ENCODE results near the gene ARHGAP6. TPM values are rescaled to one million over a fixed set of nuclear protein-coding genes. Genes with fewer than 3 reads are reported as not detected.
"Not testable (repeated sequence)": the region's sequence is repeated elsewhere in the genome, so short reads cannot be mapped to it uniquely, and the experiment has no call there.

The ARHGAP6 gene
- total RNA-seq, 2 donors from 2014 or later: 0.07 to 0.14 TPM

- no peak for DNase-seq (ENCODE audit: low spot score)
- H3K4me3 Mint-ChIP-seq: no peak overlapping the region
These were observed 118.8 kb downstream of the ARHGAP6 start for GRCh38 chrX:11546917-11547316.

GRCh38 chrX:11543249-11543648 is 122.5 kb downstream of the ARHGAP6 start:
- no peak for ATAC-seq

More at GRCh38 chrX:11546917-11547316, 118.8 kb downstream of the ARHGAP6 start:
- peaks cover 5 to 15% of the 10 kb centered on the region in 2 donors for H3K27me3 Mint-ChIP-seq
- no peak for ATAC-seq
- no peaks in the 10 kb centered on the region for H3K36me3 Mint-ChIP-seq
- no peaks in the 10 kb centered on the region for H3K9me3 Mint-ChIP-seq
- H3K27ac Mint-ChIP-seq: no peak overlapping the region
- no peaks in the 10 kb centered on the region for H3K4me1 Mint-ChIP-seq (ENCODE audit: low read depth in 2 of 2)

GRCh38 chrX:11541510-11541909 is 124.2 kb downstream of the ARHGAP6 start:
- Mint-ChIP-seq H3K27me3 (peaks cover 1 to 5% of the 10 kb centered on the region in 2 donors), H3K4me1 (ENCODE audit: low read depth in 2 of 2) (no peaks in the 10 kb centered on the region), H3K4me3 (no peak overlapping the region), H3K9me3 (no peaks in the 10 kb centered on the region), H3K36me3 (no peaks in the 10 kb centered on the region), H3K27ac (no peak overlapping the region)
- DNase-seq (ENCODE audit: low spot score) (no peak), ATAC-seq (no peak)

More at GRCh38 chrX:11543249-11543648, 122.5 kb downstream of the ARHGAP6 start:
- peaks cover 3 to 5% of the 10 kb centered on the region in 2 donors for H3K27me3 Mint-ChIP-seq
- no peak overlapping the region for H3K27ac Mint-ChIP-seq
- H3K36me3 Mint-ChIP-seq: no peaks in the 10 kb centered on the region
- H3K4me1 Mint-ChIP-seq (ENCODE audit: low read depth in 2 of 2): no peaks in the 10 kb centered on the region
- no peak overlapping the region for H3K4me3 Mint-ChIP-seq
- H3K9me3 Mint-ChIP-seq: no peaks in the 10 kb centered on the region
- no peak for DNase-seq (ENCODE audit: low spot score)

DNA sequence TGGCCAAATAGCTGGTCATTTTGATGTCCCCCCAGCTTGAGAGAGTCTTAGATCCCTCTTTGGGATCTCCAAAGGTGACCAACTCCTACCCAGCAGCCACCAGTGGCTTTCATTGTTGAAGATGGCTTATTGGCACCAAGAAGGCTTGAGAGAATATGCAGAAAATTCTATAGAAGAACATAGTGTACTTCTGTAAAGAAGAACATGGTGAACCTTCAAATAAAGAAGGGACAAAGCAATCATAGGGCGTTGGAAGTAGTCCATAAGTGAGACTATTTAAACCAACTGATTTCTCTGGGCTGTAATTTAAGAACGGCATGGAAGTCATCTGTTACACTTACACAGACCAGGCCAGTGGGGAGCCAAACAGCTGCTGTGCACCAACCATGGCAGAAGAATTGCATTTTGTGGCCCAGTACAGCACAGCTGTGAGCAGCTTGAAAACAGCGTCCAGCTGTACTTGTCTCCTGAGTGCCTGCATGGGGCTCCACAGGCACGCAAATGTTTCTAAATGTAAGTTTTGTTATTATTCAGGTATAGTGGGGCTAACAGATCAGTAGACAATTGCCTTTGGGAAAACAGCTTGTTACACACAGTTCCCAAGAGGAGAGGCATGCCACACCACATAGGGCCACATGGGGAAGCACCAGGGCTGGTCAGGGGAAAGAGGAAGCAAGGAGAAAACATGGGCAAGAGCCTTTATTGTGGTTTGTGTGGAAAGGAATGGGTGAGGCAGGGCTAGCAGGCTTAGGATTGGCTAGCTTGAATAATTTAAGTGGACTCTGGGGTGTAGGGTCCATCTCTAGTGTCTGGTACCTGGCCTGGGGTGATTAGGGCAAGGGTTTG is 125.0 kb downstream of the ARHGAP6 start:
- Mint-ChIP-seq H3K4me3 (no peak overlapping the region), H3K36me3 (no peaks in the 10 kb centered on the region), H3K4me1 (ENCODE audit: low read depth in 2 of 2) (no peaks in the 10 kb centered on the region), H3K27me3 (peaks cover 0 to 5% of the 10 kb centered on the region in 2 donors), H3K27ac (no peak overlapping the region), H3K9me3 (no peaks in the 10 kb centered on the region)
- DNase-seq (ENCODE audit: low spot score) (no peak), ATAC-seq (no peak)

GRCh38 chrX:11537141-11537540 is 128.6 kb downstream of the ARHGAP6 start:
- H3K27ac Mint-ChIP-seq: no peak overlapping the region
- peaks cover 0 to 5% of the 10 kb centered on the region in 2 donors for H3K27me3 Mint-ChIP-seq
- no peaks in the 10 kb centered on the region for H3K36me3 Mint-ChIP-seq
- no peak overlapping the region for H3K4me3 Mint-ChIP-seq
- H3K4me1 Mint-ChIP-seq (ENCODE audit: low read depth in 2 of 2): no peaks in the 10 kb centered on the region
- no peaks in the 10 kb centered on the region for H3K9me3 Mint-ChIP-seq
- ATAC-seq: no peak
- no peak for DNase-seq (ENCODE audit: low spot score)

- no peaks in the 10 kb centered on the region for H3K36me3 Mint-ChIP-seq
- H3K4me1 Mint-ChIP-seq (ENCODE audit: low read depth in 2 of 2): no peaks in the 10 kb centered on the region
- H3K27ac Mint-ChIP-seq: no peak overlapping the region
- H3K9me3 Mint-ChIP-seq: no peaks in the 10 kb centered on the region
- H3K4me3 Mint-ChIP-seq: no peak overlapping the region
- ATAC-seq: no peak
- DNase-seq (ENCODE audit: low spot score): no peak
- peaks cover 0 to 3% of the 10 kb centered on the region in 2 donors for H3K27me3 Mint-ChIP-seq
These were observed 130.4 kb downstream of the ARHGAP6 start for GRCh38 chrX:11535156-11535919.

DNA sequence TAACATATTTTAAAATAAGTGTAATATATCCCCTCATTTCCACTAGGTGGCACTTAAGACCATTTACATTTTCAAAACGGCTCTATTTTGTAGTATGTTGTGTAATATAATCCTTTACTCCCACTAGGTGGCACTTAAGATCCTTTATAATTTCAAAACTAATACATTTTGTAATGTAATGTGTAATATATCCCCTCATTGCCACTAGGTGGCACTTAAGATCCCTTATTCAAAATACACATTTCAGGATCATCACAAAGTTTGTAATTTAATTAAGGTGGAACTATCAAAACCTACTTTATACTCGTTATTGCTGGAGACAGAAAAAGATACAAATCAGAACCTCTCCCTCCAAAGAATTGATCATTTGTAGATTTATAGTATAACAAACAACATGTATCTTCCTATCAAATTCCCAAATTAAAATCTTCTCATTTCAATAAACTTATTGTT is 132.5 kb downstream of the ARHGAP6 start:
- peaks cover 0 to 4% of the 10 kb centered on the region in 2 donors for H3K27me3 Mint-ChIP-seq
- H3K36me3 Mint-ChIP-seq: no peaks in the 10 kb centered on the region
- no peak overlapping the region for H3K4me3 Mint-ChIP-seq
- DNase-seq (ENCODE audit: low spot score) (no peak), ATAC-seq (peak; percentile 84 to 87)
- no peaks in the 10 kb centered on the region for H3K4me1 Mint-ChIP-seq (ENCODE audit: low read depth in 2 of 2)
- no peak overlapping the region for H3K27ac Mint-ChIP-seq
- H3K9me3 Mint-ChIP-seq: no peaks in the 10 kb centered on the region

GRCh38 chrX:11532291-11533078 is 133.2 kb downstream of the ARHGAP6 start:
- no peaks in the 10 kb centered on the region for H3K4me1 Mint-ChIP-seq (ENCODE audit: low read depth in 2 of 2)
- H3K36me3 Mint-ChIP-seq: no peaks in the 10 kb centered on the region
- DNase-seq (ENCODE audit: low spot score) (no peak), ATAC-seq (no peak)
- peaks cover 0 to 4% of the 10 kb centered on the region in 2 donors for H3K27me3 Mint-ChIP-seq
- H3K4me3 Mint-ChIP-seq: no peak overlapping the region
- no peak overlapping the region for H3K27ac Mint-ChIP-seq
- no peaks in the 10 kb centered on the region for H3K9me3 Mint-ChIP-seq

DNA sequence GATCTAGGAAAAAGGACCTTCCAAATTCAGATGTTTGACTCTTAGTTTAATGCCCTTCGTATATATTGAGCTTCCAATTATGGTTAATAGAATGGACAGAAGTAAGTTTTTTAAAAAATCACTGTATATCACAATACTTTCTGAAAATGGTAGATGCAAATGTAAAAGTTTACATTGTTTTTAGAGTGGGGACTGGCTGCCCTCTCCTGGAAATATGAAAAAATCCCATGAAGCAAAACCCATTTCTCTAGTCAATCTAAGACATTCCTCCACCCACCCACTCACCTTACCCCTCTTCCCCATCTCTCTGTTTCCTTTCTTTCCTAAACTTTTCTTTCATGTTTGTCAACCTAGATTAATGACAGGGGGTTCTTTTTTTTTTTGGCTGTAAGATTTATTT is 134.5 kb downstream of the ARHGAP6 start:
- H3K36me3 Mint-ChIP-seq: no peaks in the 10 kb centered on the region
- H3K9me3 Mint-ChIP-seq: no peaks in the 10 kb centered on the region
- H3K4me3 Mint-ChIP-seq: no peak overlapping the region
- no peak overlapping the region for H3K27ac Mint-ChIP-seq
- peaks cover 0 to 6% of the 10 kb centered on the region in 2 donors for H3K27me3 Mint-ChIP-seq
- DNase-seq (ENCODE audit: low spot score): no peak
- no peak for ATAC-seq
- no peaks in the 10 kb centered on the region for H3K4me1 Mint-ChIP-seq (ENCODE audit: low read depth in 2 of 2)

GRCh38 chrX:11530621-11531020 is 135.1 kb downstream of the ARHGAP6 start:
- Mint-ChIP-seq H3K36me3 (no peaks in the 10 kb centered on the region), H3K4me1 (ENCODE audit: low read depth in 2 of 2) (no peaks in the 10 kb centered on the region), H3K9me3 (no peaks in the 10 kb centered on the region), H3K27me3 (peaks cover 0 to 9% of the 10 kb centered on the region in 2 donors), H3K27ac (no peak overlapping the region), H3K4me3 (no peak overlapping the region)
- DNase-seq (ENCODE audit: low spot score) (no peak), ATAC-seq (no peak)

- Mint-ChIP-seq H3K27ac (no peak overlapping the region), H3K4me1 (ENCODE audit: low read depth in 2 of 2) (no peaks in the 10 kb centered on the region), H3K4me3 (no peak overlapping the region), H3K9me3 (no peaks in the 10 kb centered on the region), H3K36me3 (no peaks in the 10 kb centered on the region), H3K27me3 (peaks cover 0 to 11% of the 10 kb centered on the region in 2 donors)
- DNase-seq (ENCODE audit: low spot score): no peak
- ATAC-seq: no peak
These were observed 137.1 kb downstream of the ARHGAP6 start for GRCh38 chrX:11528623-11529022.

- Mint-ChIP-seq H3K4me3 (no peak overlapping the region), H3K27me3 (peaks cover 6 to 15% of the 10 kb centered on the region in 2 donors), H3K9me3 (no peaks in the 10 kb centered on the region), H3K36me3 (no peaks in the 10 kb centered on the region), H3K4me1 (ENCODE audit: low read depth in 2 of 2) (no peaks in the 10 kb centered on the region), H3K27ac (no peak overlapping the region)
- ATAC-seq (no peak), DNase-seq (ENCODE audit: low spot score) (no peak)
These were observed 140.0 kb downstream of the ARHGAP6 start for GRCh38 chrX:11525685-11526084.

DNA sequence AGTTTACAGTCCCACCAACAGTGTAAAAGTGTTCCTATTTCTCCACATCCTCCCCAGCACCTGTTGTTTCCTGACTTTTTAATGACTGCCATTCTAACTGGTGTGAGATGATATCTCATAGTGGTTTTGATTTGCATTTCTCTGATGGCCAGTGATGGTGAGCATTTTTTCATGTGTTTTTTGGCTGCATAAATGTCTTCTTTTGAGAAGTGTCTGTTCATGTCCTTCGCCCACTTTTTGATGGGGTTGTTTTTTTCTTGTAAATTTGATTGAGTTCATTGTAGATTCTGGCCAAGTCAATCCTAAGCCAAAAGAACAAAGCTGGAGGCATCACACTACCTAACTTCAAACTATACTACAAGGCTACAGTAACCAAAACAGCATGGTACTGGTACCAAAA is 146.5 kb downstream of the ARHGAP6 start:
- DNase-seq (ENCODE audit: low spot score); H3K9me3 Mint-ChIP-seq; H3K27ac Mint-ChIP-seq; H3K36me3 Mint-ChIP-seq; H3K4me3 Mint-ChIP-seq; H3K4me1 Mint-ChIP-seq (ENCODE audit: low read depth in 2 of 2); ATAC-seq; H3K27me3 Mint-ChIP-seq: not testable (repeated sequence)
